ENCODE data around the gene CLSTN1.

CLSTN1 gene

GRCh38 chr1:9726905-9727595, 96.7 kb downstream of the CLSTN1 start:
- DNase-seq (ENCODE audit: low read depth), result no peak
- H3K4me3 ChIP-seq (ENCODE audit: low read depth, low read length), result no peak overlapping the region
- TF ChIP-seq CTCF (IDR thresholded peaks at IDR 0.05; ENCODE audit: low read depth, low read length, missing control alignments), result no peak

DNA sequence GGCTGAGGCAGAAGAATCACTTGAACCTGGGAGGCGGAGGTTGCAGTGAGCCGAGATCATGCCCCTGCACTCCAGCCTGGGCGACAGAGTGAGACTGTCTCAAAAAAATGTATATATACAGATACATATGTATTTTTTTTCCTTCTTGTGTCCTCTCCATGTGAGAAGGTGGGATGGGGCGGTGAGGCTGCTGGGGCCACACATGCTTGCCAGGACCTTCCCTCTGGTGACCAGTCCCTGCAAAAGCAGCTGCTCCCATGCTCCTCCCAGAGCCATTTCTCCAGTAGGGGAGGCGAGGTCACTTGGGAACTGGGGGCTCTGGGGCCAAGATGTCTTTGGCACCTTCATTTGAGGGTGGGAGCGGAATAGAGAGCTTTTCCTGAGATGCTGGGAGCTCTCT, 97.4 kb downstream of the CLSTN1 start:
- H3K4me3 ChIP-seq (ENCODE audit: low read depth, low read length), result no peak overlapping the region
- DNase-seq (ENCODE audit: low read depth), result no peak
- no peak for TF ChIP-seq CTCF (IDR thresholded peaks at IDR 0.05; ENCODE audit: low read depth, low read length, missing control alignments)

DNA sequence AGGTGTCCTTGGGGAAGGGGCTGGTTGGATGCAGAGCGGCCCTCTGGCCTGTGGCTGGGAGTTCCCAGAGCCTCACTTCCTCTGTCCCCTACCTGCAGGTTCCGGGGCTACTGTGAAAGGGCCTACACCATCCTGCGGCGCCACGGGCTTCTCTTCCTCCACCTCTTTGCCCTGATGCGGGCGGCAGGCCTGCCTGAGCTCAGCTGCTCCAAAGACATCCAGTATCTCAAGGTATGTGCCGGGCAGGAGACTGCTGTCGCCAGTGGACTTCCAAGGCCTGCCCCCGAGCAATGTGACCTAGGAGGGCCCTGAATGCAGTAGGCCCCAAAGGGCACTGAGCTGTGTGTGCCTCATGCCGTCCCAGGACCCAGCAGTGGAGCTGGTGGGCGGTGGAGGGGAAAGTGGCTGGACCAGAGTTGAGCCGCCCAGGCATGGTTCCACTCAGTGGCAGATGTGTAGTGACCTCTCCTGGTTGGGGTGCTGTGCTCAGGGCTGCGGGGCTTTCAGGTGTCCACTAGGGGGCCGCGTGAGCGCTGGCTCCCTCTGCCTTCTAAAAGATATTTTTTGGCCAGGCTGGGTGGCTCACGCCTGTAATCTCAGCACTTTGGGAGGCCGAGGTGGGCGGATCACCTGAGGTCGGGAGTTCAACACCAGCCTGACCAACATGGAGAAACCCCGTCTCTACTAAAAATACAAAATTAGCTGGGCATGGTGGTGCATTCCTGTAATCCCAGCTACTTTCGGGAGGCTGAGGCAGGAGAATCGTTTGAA, 98.9 kb downstream of the CLSTN1 start:
- peak; percentile 91 for TF ChIP-seq CTCF (IDR thresholded peaks at IDR 0.05; ENCODE audit: low read depth, low read length, missing control alignments)
- no peak overlapping the region for H3K4me3 ChIP-seq (ENCODE audit: low read depth, low read length)
- no peak for DNase-seq (ENCODE audit: low read depth)

- H3K4me3 ChIP-seq (ENCODE audit: low read depth, low read length), result no peak overlapping the region
- no peak for TF ChIP-seq CTCF (IDR thresholded peaks at IDR 0.05; ENCODE audit: low read depth, low read length, missing control alignments)
- no peak for DNase-seq (ENCODE audit: low read depth)
Measured at GRCh38 chr1:9723926-9724325, 99.8 kb downstream of the CLSTN1 start.

DNA sequence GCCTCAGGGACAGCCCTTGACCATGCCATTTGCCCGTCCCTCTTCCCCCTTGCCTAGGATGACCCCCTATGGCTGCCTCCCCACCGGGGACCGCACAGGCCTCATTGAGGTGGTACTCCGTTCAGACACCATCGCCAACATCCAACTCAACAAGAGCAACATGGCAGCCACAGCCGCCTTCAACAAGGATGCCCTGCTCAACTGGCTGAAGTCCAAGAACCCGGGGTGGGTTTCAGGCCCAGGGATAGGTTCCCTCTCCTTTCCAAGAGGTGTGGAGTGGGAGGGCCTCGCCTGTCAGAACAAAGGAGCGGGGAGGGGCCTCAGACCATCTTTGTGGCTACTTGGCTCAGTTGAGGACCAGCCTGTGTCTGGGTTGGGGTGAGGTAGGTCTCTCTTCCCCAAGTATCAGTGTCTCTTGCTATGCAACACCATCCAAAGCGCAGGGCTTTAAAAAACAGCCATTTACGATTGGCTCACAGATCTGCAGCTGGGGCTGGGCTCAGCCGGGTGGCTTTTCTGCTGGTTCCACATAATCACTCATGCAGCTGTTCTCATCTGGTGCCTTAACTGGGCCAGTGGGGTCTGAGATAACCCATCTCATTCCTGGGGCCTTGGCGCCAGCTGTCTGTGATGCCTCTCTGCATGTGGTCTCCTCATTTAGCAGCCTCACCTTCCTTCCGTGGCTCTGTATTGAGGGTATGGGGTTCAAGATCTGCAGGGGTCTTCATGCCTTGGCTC, 100.5 kb downstream of the CLSTN1 start:
- no peak for DNase-seq (ENCODE audit: low read depth)
- no peak for TF ChIP-seq CTCF (IDR thresholded peaks at IDR 0.05; ENCODE audit: low read depth, low read length, missing control alignments)
- no peak overlapping the region for H3K4me3 ChIP-seq (ENCODE audit: low read depth, low read length)

- no peak for DNase-seq (ENCODE audit: low read depth)
Measured at GRCh38 chr1:9722378-9722749, 101.4 kb downstream of the CLSTN1 start.

More at GRCh38 chr1:9722378-9722749, 101.4 kb downstream of the CLSTN1 start:
- no peak overlapping the region for H3K4me3 ChIP-seq (ENCODE audit: low read depth, low read length)
- no peak for TF ChIP-seq CTCF (IDR thresholded peaks at IDR 0.05; ENCODE audit: low read depth, low read length, missing control alignments)

Data from GM12864 (cell line).